Fibroblast of lung (primary cell): ENCODE measurements around the gene SIK2. TPM values are rescaled to one million over a fixed set of nuclear protein-coding genes. Genes with fewer than 3 reads are reported as not detected.

Experiments
- DNase-seq, 2 donors: peaks; one replicate each; pipeline versions ENCODE4 v3.0.0 to v3.0.0-alpha.2; 2010; ENCODE audit warnings: low read depth in 2 of 2
- H2AFZ ChIP-seq: 2 replicates; pipeline ENCODE4 v1.5.1; 2012; ENCODE audit warnings: low read length, control low read depth, inconsistent platforms
- H3K27ac ChIP-seq: 2 replicates; pipeline ENCODE4 v1.5.1; 2011; ENCODE audit warnings: low read length, control low read depth; ENCODE audit not compliant: insufficient read depth
- H3K27me3 ChIP-seq: 2 replicates; pipeline ENCODE4 v1.5.1; 2011; ENCODE audit warnings: mild to moderate bottlenecking, low read length; ENCODE audit not compliant: control insufficient read depth, insufficient read depth
- H3K36me3 ChIP-seq: 2 replicates; pipeline ENCODE4 v1.5.1; 2011; ENCODE audit warnings: low read length; ENCODE audit not compliant: control insufficient read depth, insufficient read depth
- H3K4me1 ChIP-seq: 2 replicates; pipeline ENCODE4 v1.5.1; 2011; ENCODE audit warnings: low read length; ENCODE audit not compliant: control insufficient read depth, insufficient read depth; ENCODE audit errors: extremely low read depth
- H3K4me2 ChIP-seq: 2 replicates; pipeline ENCODE4 v1.5.1; 2011; ENCODE audit warnings: low read length, control low read depth; ENCODE audit not compliant: insufficient read depth; ENCODE audit errors: extremely low read depth
- H3K4me3 ChIP-seq, 4 experiments: fragments of 200-600 bp in 1 of 4; sonication (generic) in 1 of 4; replicated peaks in 1 of 4; 2 replicates each; pipeline ENCODE4 v1.5.1; 2011 to 2016; ENCODE audit warnings: low read length in 4 of 4, low read depth in 3 of 4, mild to moderate bottlenecking in 3 of 4, control low read depth in 2 of 4, inconsistent platforms in 1 of 4, mixed read lengths in 1 of 4; ENCODE audit not compliant: insufficient read depth in 1 of 4; ENCODE audit errors: control extremely low read depth in 1 of 4
- H3K79me2 ChIP-seq: 2 replicates; pipeline ENCODE4 v1.5.1; 2012; ENCODE audit warnings: mild to moderate bottlenecking, low read length, inconsistent platforms; ENCODE audit not compliant: control insufficient read depth, insufficient read depth
- H3K9ac ChIP-seq: 2 replicates; pipeline ENCODE4 v1.5.1; 2011; ENCODE audit warnings: mild to moderate bottlenecking, low read length, control low read depth; ENCODE audit not compliant: insufficient read depth
- H3K9me3 ChIP-seq: 2 replicates; pipeline ENCODE4 v1.5.1; 2012; ENCODE audit warnings: low read depth, low read length; ENCODE audit not compliant: control insufficient read depth, insufficient read depth
- H4K20me1 ChIP-seq: 2 replicates; pipeline ENCODE4 v1.5.1; 2011; ENCODE audit warnings: low read length; ENCODE audit not compliant: control insufficient read depth, insufficient read depth; ENCODE audit errors: extremely low read depth
- CTCF ChIP-seq, 2 donors: IDR thresholded peaks in 1 of 2; conservative IDR thresholded peaks in 1 of 2; 1 replicate in 1 of 2; 2 replicates in 1 of 2; pipeline ENCODE4 v1.5.1; 2011 to 2012; ENCODE audit warnings: low read length in 2 of 2, control low read depth in 1 of 2, inconsistent platforms in 1 of 2, low read depth in 1 of 2, mild to moderate bottlenecking in 1 of 2
- EZH2 ChIP-seq: IDR thresholded peaks from 2 replicates; pipeline ENCODE4 v1.5.1; 2012; ENCODE audit warnings: low read length, control low read depth, mild to moderate bottlenecking; ENCODE audit errors: missing control alignments
- polyA plus RNA-seq, 2 donors: library from polyadenylated mRNA; depleted of rRNA in 1 of 2; stranded (reverse) in 1 of 2; unstranded in 1 of 2; fragments of >200 nt; gene quantifications; 2 replicates each; pipeline ENCODE4 v1.2.1, GENCODE V29; 2011 to 2012; ENCODE audit warnings: missing spikeins in 1 of 2
- total RNA-seq: library from RNA; depleted of rRNA; stranded (reverse); fragments of >200 nt; gene quantifications from 2 replicates; pipeline ENCODE4 v1.2.1, GENCODE V29; 2014

SIK2 gene
- total and polyA plus RNA-seq, 2 donors (not counting 1 experiment from before 2014, with no cell fraction given), result 16.3 to 19.3 TPM

- TF ChIP-seq EZH2 (no peak), CTCF (conservative IDR thresholded peaks at IDR 0.05 in 1 of 2, IDR thresholded peaks at IDR 0.05 in 1 of 2; ENCODE audit: low read depth in 1 of 2, low read length in 2 of 2) (no peak)
- Histone ChIP-seq H3K4me1 (no peaks in the 10 kb centered on the region), H3K4me3 (no peak overlapping the region), H3K27ac (no peak overlapping the region), H3K27me3 (no peaks in the 10 kb centered on the region), H2AFZ (no peak overlapping the region), H3K9ac (no peak overlapping the region), H3K79me2 (no peaks in the 10 kb centered on the region), H4K20me1 (no peaks in the 10 kb centered on the region), H3K9me3 (no peaks in the 10 kb centered on the region), H3K4me2 (no peak overlapping the region), H3K36me3 (peaks cover 3% of the 10 kb centered on the region)
- no peak for DNase-seq
Measured at GRCh38 chr11:111672949-111673348, 70.7 kb downstream of the SIK2 start.

- no peak for TF ChIP-seq EZH2
- TF ChIP-seq CTCF (conservative IDR thresholded peaks at IDR 0.05 in 1 of 2, IDR thresholded peaks at IDR 0.05 in 1 of 2; ENCODE audit: low read depth in 1 of 2, low read length in 2 of 2), result no peak
- DNase-seq, result no peak
Measured at GRCh38 chr11:111674941-111675340, 72.7 kb downstream of the SIK2 start.

GRCh38 chr11:111675891-111676290 lies 73.6 kb downstream of the SIK2 start:
- H3K27ac ChIP-seq, result no peak overlapping the region
- H4K20me1 ChIP-seq, result no peaks in the 10 kb centered on the region
- no peak for DNase-seq
- no peaks in the 10 kb centered on the region for H3K4me1 ChIP-seq
- no peak overlapping the region for H3K4me2 ChIP-seq
- H3K36me3 ChIP-seq, result peaks cover 3% of the 10 kb centered on the region
- no peaks in the 10 kb centered on the region for H3K9me3 ChIP-seq
- H3K27me3 ChIP-seq, result no peaks in the 10 kb centered on the region
- H3K4me3 ChIP-seq, result no peak overlapping the region
- TF ChIP-seq EZH2 (no peak), CTCF (conservative IDR thresholded peaks at IDR 0.05 in 1 of 2, IDR thresholded peaks at IDR 0.05 in 1 of 2; ENCODE audit: low read depth in 1 of 2, low read length in 2 of 2) (no peak)
- no peaks in the 10 kb centered on the region for H3K79me2 ChIP-seq
- no peak overlapping the region for H3K9ac ChIP-seq
- H2AFZ ChIP-seq, result no peak overlapping the region

More at GRCh38 chr11:111674941-111675340, 72.7 kb downstream of the SIK2 start:
- Histone ChIP-seq H2AFZ (no peak overlapping the region), H3K36me3 (peaks cover 3% of the 10 kb centered on the region), H3K9me3 (no peaks in the 10 kb centered on the region), H3K4me2 (no peak overlapping the region), H3K27ac (no peak overlapping the region), H3K4me3 (no peak overlapping the region), H4K20me1 (no peaks in the 10 kb centered on the region), H3K4me1 (no peaks in the 10 kb centered on the region), H3K79me2 (no peaks in the 10 kb centered on the region), H3K9ac (no peak overlapping the region), H3K27me3 (no peaks in the 10 kb centered on the region)
